Trophoblast cell (in vitro differentiated cells and primary cell): ENCODE data around the gene OBSL1.
A peak's percentile ranks its signal among the peaks of the same experiment; 100 is the strongest.

Experiments used
- DNase-seq, 2 donors: peaks; one replicate each; pipeline ENCODE4 v3.0.0-alpha.2; 2016
- H2AFZ ChIP-seq: 2 replicates; pipeline ENCODE4 v1.6.1; 2013; ENCODE audit warnings: low read length, moderate library complexity, mild to moderate bottlenecking; ENCODE audit not compliant: insufficient read depth, poor library complexity
- H2AK5ac ChIP-seq: 2 replicates; pipeline ENCODE4 v1.6.1; 2013; ENCODE audit warnings: mild to moderate bottlenecking, low read length
- H2BK120ac ChIP-seq: 2 replicates; pipeline ENCODE4 v1.6.1; 2013; ENCODE audit warnings: low read length, mild to moderate bottlenecking, moderate library complexity; ENCODE audit not compliant: insufficient read depth, poor library complexity
- H2BK12ac ChIP-seq: 2 replicates; pipeline ENCODE4 v1.6.1; 2013; ENCODE audit warnings: mild to moderate bottlenecking, low read length, moderate library complexity
- H2BK5ac ChIP-seq: 2 replicates; pipeline ENCODE4 v1.6.1; 2013; ENCODE audit warnings: low read length, low read depth, moderate library complexity, mild to moderate bottlenecking; ENCODE audit not compliant: poor library complexity
- H3K14ac ChIP-seq: 2 replicates; pipeline ENCODE4 v1.6.1; 2013; ENCODE audit warnings: mild to moderate bottlenecking, low read length
- H3K18ac ChIP-seq: 2 replicates; pipeline ENCODE4 v1.6.1; 2013; ENCODE audit warnings: mild to moderate bottlenecking, low read length
- H3K23ac ChIP-seq: 2 replicates; pipeline ENCODE4 v1.6.1; 2013; ENCODE audit warnings: low read length
- H3K27ac ChIP-seq: 2 replicates; pipeline ENCODE4 v1.5.1; 2013; ENCODE audit warnings: low read depth, mild to moderate bottlenecking, inconsistent platforms, low read length, moderate library complexity
- H3K27me3 ChIP-seq: 2 replicates; pipeline ENCODE4 v1.6.1; 2013; ENCODE audit warnings: inconsistent platforms, mild to moderate bottlenecking, low read length, moderate library complexity; ENCODE audit not compliant: insufficient read depth
- H3K36me3 ChIP-seq, 2 experiments: 1 replicate in 1 of 2; 2 replicates in 1 of 2; pipeline ENCODE4 v1.6.1; 2013; ENCODE audit warnings: low read length in 2 of 2, mild to moderate bottlenecking in 2 of 2, moderate library complexity in 1 of 2; ENCODE audit not compliant: insufficient read depth in 2 of 2, control insufficient read depth in 1 of 2
- H3K4ac ChIP-seq: 2 replicates; pipeline ENCODE4 v1.6.1; 2013; ENCODE audit warnings: low read depth, mild to moderate bottlenecking, low read length, moderate library complexity
- H3K4me1 ChIP-seq, 2 experiments: 1 replicate in 1 of 2; 2 replicates in 1 of 2; pipeline ENCODE4 v1.6.1; 2013; ENCODE audit warnings: low read length in 2 of 2, mild to moderate bottlenecking in 2 of 2, moderate library complexity in 1 of 2; ENCODE audit not compliant: insufficient read depth in 2 of 2, control insufficient read depth in 1 of 2
- H3K4me2 ChIP-seq: 2 replicates; pipeline ENCODE4 v1.6.1; 2013; ENCODE audit warnings: inconsistent platforms, mild to moderate bottlenecking, low read length, moderate library complexity
- H3K4me3 ChIP-seq: 2 replicates; pipeline ENCODE4 v1.5.1; 2013; ENCODE audit warnings: mild to moderate bottlenecking, low read depth, low read length, inconsistent platforms
- H3K79me1 ChIP-seq: one replicate; pipeline ENCODE4 v1.6.1; 2013; ENCODE audit warnings: low read length
- H3K79me2 ChIP-seq: 2 replicates; pipeline ENCODE4 v1.6.1; 2013; ENCODE audit warnings: low read length, mild to moderate bottlenecking; ENCODE audit not compliant: control insufficient read depth, insufficient read depth, poor library complexity
- H3K9ac ChIP-seq: 2 replicates; pipeline ENCODE4 v1.6.1; 2013; ENCODE audit warnings: mild to moderate bottlenecking, low read length
- H3K9me3 ChIP-seq: 2 replicates; pipeline ENCODE4 v1.6.1; 2013; ENCODE audit warnings: low read depth, mild to moderate bottlenecking, control low read depth, inconsistent platforms, low read length; ENCODE audit not compliant: insufficient read depth
- H4K12ac ChIP-seq: 2 replicates; pipeline ENCODE4 v1.6.1; 2013; ENCODE audit warnings: low read depth, mild to moderate bottlenecking, low read length, moderate library complexity
- H4K8ac ChIP-seq: 2 replicates; pipeline ENCODE4 v1.6.1; 2013; ENCODE audit warnings: low read depth, mild to moderate bottlenecking, low read length, moderate library complexity
- H4K91ac ChIP-seq: one replicate; pipeline ENCODE4 v1.6.1; 2013; ENCODE audit warnings: low read depth, mild to moderate bottlenecking, low read length, moderate library complexity
- WGBS: extraction: QIAGEN DNeasy Blood & Tissue Kit; methylation state at CpG from one replicate; pipeline ENCODE4 v1.1.7; 2013; ENCODE audit warnings: missing lambda C conversion rate; ENCODE audit not compliant: insufficient read length, insufficient coverage; ENCODE audit errors: extremely low coverage; 5-methylcytosine and 5-hydroxymethylcytosine counted together

The OBSL1 gene

DNA sequence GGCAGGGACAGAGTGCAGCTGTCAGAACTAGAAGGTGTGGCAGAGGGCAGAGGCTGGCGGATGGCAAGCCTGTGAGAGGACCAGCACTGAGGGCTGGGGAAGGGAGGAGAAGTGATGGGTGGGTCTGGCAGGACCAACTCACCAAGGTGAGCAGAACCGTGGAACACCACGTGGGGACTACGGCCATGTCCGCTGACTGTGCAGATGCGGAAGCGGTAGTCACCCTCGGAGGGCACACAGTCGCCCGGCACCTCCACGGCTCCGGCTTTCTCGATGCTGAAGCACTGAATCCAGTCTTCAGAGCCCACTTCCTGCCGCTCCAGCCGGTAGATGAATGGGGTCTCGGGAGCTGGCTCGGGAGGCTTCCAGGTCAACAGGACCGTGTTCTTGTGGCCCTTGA is 4.2 kb downstream of the OBSL1 start:
- H3K9me3 ChIP-seq = peaks cover 3% of the 10 kb centered on the region
- no peak overlapping the region for H4K91ac ChIP-seq
- no peak overlapping the region for H4K8ac ChIP-seq
- no peak overlapping the region for H3K9ac ChIP-seq
- no peak overlapping the region for H2AK5ac ChIP-seq
- peak overlapping the region; percentile 6 for H3K4me3 ChIP-seq
- no CpG with 5 or more reads among the region's 18 CpGs for WGBS
- no peak for DNase-seq
- H3K27ac ChIP-seq = no peak overlapping the region
- no peak overlapping the region for H2BK12ac ChIP-seq
- no peak overlapping the region for H3K4me2 ChIP-seq
- H3K79me1 ChIP-seq = peaks cover 25% of the 10 kb centered on the region
- no peak overlapping the region for H3K4ac ChIP-seq
- no peak overlapping the region for H3K23ac ChIP-seq
- H3K4me1 ChIP-seq = peaks cover 15 to 28% of the 10 kb centered on the region in 2 experiments
- H3K14ac ChIP-seq = no peak overlapping the region
- H3K36me3 ChIP-seq = peaks cover 59 to 65% of the 10 kb centered on the region in 2 experiments
- no peak overlapping the region for H2BK120ac ChIP-seq
- H2BK5ac ChIP-seq = no peak overlapping the region
- H3K79me2 ChIP-seq = peaks cover 12% of the 10 kb centered on the region
- H4K12ac ChIP-seq = no peak overlapping the region
- no peak overlapping the region for H3K18ac ChIP-seq
- no peaks in the 10 kb centered on the region for H3K27me3 ChIP-seq
- H2AFZ ChIP-seq = no peak overlapping the region

DNA sequence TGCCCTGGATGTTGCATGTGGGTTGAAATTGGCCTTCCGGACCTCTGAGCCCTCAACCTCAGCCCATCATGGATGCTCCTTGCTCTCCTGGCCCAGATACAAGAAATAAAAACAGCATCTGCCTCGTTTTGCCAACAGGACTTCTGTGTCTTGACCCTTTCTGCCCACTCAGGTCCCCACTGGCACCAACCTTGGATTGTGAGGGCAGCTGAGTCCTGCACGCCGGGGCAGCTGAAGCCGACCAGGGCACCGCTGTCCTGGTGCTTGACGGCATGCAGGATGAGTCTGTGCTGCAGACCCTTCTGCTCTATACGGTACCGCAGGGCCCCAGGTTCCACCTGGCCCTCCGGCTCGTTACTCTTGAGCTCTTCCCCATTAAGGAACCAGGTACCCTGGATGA is 4.7 kb downstream of the OBSL1 start:
- Histone ChIP-seq H3K4ac (no peak overlapping the region), H3K23ac (no peak overlapping the region), H3K27me3 (no peaks in the 10 kb centered on the region), H3K4me1 (peaks cover 19 to 28% of the 10 kb centered on the region in 2 experiments), H4K91ac (no peak overlapping the region), H3K14ac (no peak overlapping the region), H3K9ac (no peak overlapping the region), H3K79me2 (peaks cover 12% of the 10 kb centered on the region), H3K4me2 (no peak overlapping the region), H3K79me1 (peaks cover 23% of the 10 kb centered on the region), H4K8ac (no peak overlapping the region), H3K4me3 (peak overlapping the region; percentile 6), H2BK12ac (no peak overlapping the region), H2BK120ac (no peak overlapping the region), H2AK5ac (no peak overlapping the region), H4K12ac (no peak overlapping the region), H3K27ac (no peak overlapping the region), H3K36me3 (peaks cover 64 to 69% of the 10 kb centered on the region in 2 experiments), H2BK5ac (no peak overlapping the region), H2AFZ (no peak overlapping the region), H3K9me3 (peaks cover 3% of the 10 kb centered on the region), H3K18ac (no peak overlapping the region)
- WGBS = no CpG with 5 or more reads among the region's 11 CpGs
- DNase-seq = no peak

DNA sequence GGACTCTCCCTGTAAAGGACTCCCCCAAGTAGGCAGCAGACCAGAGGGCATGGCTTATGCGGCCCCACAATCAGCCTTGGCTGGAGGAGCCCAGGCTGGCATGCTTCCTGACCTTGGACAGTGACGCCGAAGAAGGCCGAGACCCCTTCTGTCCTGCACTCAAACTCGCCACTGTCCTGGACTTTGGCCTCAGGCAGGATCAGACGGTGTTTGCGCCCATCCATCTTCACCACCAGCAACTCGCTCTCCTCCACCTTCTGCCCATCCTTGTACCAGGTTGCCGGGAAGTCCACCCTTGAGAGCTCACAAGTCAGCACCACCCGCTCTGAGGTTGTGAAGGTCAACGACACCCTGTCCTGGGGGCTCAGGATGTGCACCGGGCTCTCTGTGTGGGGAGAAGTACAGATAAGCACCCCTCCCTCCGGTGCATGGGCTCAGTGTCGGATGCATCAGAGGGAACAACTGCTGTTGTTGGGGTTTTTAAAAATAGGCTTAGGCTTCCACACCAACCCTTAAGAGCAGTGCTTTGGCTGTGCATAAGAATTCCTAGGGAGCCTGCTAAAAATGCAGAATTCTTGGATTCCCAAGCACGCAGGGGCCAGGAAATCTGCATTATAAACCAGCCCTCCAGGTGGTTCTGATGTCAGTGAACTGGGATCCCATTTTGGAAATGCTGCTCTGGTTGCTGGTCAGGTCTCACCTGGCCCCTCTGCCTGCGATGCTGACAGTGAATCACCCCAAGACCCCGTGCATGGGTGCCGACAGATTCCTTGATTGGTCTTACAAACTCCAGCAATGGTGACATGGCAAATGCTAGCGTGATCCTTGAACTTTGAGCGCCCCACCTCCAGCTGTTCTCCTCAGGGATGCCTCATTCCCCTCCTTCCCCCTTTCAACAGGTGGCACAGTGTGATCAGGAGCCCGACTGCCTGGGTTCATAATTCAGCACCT is 5.9 kb downstream of the OBSL1 start:
- H3K23ac ChIP-seq = no peak overlapping the region
- no peak overlapping the region for H2BK5ac ChIP-seq
- H2BK12ac ChIP-seq = no peak overlapping the region
- peaks cover 5% of the 10 kb centered on the region for H3K79me2 ChIP-seq
- no peak overlapping the region for H3K14ac ChIP-seq
- H4K91ac ChIP-seq = no peak overlapping the region
- no peak overlapping the region for H4K12ac ChIP-seq
- peaks cover 1% of the 10 kb centered on the region for H3K9me3 ChIP-seq
- no peak overlapping the region for H3K4me2 ChIP-seq
- H3K4me3 ChIP-seq = no peak overlapping the region
- no peak overlapping the region for H3K4ac ChIP-seq
- H3K27me3 ChIP-seq = no peaks in the 10 kb centered on the region
- H3K4me1 ChIP-seq = peaks cover 28 to 39% of the 10 kb centered on the region in 2 experiments
- no peak overlapping the region for H2AK5ac ChIP-seq
- no peak overlapping the region for H3K27ac ChIP-seq
- H3K79me1 ChIP-seq = peaks cover 20% of the 10 kb centered on the region
- no peak overlapping the region for H2AFZ ChIP-seq
- H2BK120ac ChIP-seq = no peak overlapping the region
- H3K18ac ChIP-seq = no peak overlapping the region
- no peak overlapping the region for H3K9ac ChIP-seq
- WGBS = no CpG with 5 or more reads among the region's 21 CpGs
- H3K36me3 ChIP-seq = peaks cover 68 to 72% of the 10 kb centered on the region in 2 experiments
- DNase-seq = no peak
- H4K8ac ChIP-seq = no peak overlapping the region

DNA sequence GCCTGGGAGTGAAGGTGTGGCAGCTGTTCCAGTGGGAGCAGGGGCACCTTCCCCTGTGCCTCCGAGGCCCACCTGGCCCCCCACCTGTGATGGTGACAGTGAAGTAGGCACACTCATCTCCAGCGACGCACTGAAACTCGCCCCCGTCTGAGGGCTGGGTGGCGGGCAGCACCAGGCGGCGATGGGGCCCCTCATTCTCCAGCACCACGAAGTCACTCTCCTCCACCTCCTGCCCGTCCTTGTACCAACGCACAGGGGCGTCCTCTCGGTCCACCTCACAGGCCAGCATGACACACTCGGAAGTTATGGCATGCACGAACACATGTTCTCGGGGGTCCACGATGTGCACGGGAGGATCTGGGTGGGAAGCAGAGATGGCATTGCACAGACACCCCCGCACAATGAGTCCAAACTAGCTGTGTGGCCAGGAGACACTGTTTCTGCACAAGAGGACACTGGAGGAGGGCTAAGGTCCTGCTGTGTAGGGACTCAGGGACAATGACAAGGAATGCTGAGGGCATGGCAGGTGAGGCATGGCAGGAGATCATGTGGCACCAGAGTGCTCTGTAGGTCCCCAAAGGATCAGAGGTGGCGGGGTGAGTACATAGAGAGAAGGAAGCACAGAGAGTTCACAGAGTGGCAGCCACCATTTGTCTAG is 7.9 kb downstream of the OBSL1 start:
- peaks cover 1% of the 10 kb centered on the region for H3K9me3 ChIP-seq
- H3K18ac ChIP-seq = no peak overlapping the region
- no peak overlapping the region for H3K9ac ChIP-seq
- H3K79me1 ChIP-seq = peaks cover 13% of the 10 kb centered on the region
- peaks cover 25 to 31% of the 10 kb centered on the region in 2 experiments for H3K4me1 ChIP-seq
- no peak overlapping the region for H4K91ac ChIP-seq
- no peak overlapping the region for H2BK5ac ChIP-seq
- H4K8ac ChIP-seq = no peak overlapping the region
- no CpG with 5 or more reads among the region's 20 CpGs for WGBS
- no peak overlapping the region for H2AK5ac ChIP-seq
- no peak overlapping the region for H3K4me2 ChIP-seq
- H2BK120ac ChIP-seq = no peak overlapping the region
- no peak overlapping the region for H3K4me3 ChIP-seq
- DNase-seq = no peak
- H3K14ac ChIP-seq = no peak overlapping the region
- H3K4ac ChIP-seq = no peak overlapping the region
- no peak overlapping the region for H2AFZ ChIP-seq
- H2BK12ac ChIP-seq = no peak overlapping the region
- no peaks in the 10 kb centered on the region for H3K27me3 ChIP-seq
- no peak overlapping the region for H3K27ac ChIP-seq
- H3K36me3 ChIP-seq = peaks cover 70 to 78% of the 10 kb centered on the region in 2 experiments
- H3K23ac ChIP-seq = no peak overlapping the region
- H3K79me2 ChIP-seq = no peaks in the 10 kb centered on the region
- no peak overlapping the region for H4K12ac ChIP-seq
